Measurements from ENCODE around the gene PAM16.
"Not testable (repeated sequence)": the region's sequence is repeated elsewhere in the genome, so short reads cannot be mapped to it uniquely, and the experiment has no call there.

PAM16 gene

DNA sequence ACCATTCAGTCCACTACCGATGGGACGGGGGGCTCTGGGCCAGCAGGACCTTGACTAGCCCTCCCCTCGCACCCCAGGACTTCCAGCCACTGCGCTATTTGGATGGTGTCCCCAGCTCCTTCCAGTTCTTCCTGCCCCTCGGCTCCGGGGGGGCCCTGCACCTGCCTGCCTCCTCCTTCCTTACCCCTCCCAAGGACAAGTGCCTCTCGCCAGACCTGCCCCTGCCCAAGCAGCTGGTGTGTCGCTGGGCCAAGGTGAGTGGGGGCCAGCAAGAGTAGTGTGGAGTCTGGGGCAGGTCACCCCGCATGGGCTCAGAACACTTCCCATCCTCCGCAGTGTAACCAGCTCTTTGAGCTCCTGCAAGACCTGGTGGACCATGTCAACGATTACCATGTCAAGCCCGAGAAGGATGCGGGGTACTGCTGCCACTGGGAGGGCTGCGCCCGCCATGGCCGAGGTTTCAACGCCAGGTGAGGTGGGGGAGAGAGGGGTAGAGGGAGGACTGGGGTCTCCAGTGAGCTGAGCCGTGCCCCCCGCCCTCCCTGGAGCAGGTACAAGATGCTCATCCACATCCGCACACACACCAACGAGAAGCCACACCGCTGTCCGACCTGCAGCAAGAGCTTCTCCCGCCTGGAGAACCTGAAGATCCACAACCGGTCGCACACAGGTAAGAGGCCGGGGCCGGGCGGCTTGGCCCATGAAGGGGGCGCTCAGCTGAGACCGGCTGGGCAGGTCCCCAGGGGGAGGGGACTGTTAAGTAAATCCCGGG is 16.2 kb downstream of the PAM16 start:
- DNase-seq (ENCODE audit: low spot score) = no peak

GRCh38 chr16:4333714-4334113 is 17.4 kb downstream of the PAM16 start:
- not testable (repeated sequence) for DNase-seq (ENCODE audit: low spot score)

DNA sequence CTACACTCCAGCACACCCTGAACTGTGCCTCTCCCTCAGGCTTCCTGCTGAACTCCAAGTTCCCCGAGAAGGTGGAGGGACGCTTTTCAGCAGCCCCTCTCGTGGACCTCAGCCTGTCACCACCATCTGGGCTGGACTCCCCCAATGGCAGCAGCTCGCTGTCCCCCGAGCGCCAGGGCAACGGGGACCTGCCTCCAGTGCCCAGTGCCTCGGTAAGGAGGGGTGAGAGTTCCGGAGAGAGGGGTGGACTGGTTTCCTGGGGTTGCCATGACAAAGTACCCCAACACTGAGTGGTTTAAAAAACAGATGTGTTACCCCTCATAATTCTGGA is 17.8 kb downstream of the PAM16 start:
- no peak for DNase-seq (ENCODE audit: low spot score)

DNA sequence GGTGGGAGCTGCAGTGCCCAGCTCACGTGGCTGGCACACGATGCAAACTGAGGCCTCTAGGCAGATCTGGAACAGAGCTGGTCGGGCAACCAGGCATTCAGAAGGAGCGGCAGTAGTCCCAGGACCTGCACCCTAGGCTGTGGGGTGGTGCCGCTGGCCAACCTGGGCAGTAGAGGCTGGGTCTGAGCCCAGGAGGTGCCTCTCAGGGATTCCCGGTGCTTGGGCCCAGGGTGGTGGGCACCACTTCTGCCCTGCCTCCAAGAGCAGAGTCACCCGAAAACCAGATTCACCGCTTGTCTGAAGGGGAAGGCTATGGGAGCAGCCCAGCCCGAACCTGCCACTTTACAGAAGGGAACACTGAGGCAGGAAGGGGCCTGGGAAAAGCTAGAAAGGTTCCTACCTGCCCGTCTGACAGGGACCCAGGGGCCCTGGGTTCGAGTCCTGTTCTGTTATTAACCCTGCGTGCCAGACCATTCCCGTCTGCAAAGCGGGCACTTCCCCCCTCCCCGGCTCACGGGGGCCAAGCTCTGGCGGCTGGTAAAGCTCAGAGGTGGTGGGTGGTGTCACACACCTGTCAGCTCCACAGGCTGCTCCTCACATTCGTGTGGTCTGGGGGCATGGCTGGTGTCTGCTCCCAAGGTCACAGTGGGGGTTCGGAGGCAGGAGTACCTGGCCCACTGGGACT is 18.4 kb downstream of the PAM16 start:
- no peak for DNase-seq (ENCODE audit: low spot score)

- no peak for DNase-seq (ENCODE audit: low spot score)
Observed at GRCh38 chr16:4332083-4332482, 19.0 kb downstream of the PAM16 start.

- DNase-seq (ENCODE audit: low spot score) = peak; percentile 95
Observed at GRCh38 chr16:4330277-4330874, 20.7 kb downstream of the PAM16 start.

DNA sequence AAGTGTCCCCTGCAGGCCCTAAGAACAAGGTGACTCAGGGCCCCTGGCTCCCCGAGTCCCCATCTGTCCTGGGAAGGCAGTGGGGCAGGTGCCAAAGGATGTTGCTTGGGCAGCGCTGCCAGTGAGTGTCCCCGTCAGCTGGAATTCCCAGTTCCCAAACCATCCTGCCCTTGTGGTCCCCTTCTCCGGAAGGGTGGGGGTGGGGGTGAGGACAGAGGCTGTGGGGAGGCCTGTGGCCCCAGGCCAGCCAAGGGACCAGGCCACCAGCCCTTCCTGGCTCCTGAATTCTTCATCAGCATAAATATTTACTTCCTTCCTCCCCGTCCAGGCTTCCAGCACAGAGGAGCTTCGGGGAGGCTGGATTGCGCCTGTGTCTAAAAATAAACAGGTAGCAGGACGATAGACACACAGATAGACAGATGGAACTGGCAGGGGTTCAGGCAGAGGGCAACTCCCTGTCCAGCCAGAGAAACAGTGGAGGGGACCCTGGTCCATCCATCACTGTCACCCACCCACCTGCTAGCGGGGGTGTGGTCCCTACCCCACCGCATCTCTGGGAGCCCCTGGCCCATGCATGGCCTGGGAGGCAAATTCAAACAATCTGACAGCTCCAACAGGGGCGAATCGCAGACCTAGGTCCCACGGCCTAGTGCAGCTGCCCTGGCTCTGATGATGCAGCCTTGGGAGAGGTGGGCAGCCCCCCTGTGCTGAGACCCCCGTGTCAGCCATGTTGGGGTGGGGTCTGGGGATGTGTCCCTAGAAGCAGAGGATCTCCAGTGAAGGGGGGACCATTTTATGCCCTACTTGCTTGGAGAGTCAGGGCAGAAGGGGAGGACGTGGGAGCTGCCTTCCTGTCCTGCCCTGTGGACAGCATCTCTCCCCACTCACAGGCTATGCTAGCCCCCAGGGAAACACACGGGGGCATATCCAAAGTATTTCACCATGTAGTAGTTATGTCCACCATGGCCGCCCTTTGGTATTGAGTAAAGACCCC is 22.0 kb downstream of the PAM16 start:
- DNase-seq (ENCODE audit: low spot score) = no peak

DNA sequence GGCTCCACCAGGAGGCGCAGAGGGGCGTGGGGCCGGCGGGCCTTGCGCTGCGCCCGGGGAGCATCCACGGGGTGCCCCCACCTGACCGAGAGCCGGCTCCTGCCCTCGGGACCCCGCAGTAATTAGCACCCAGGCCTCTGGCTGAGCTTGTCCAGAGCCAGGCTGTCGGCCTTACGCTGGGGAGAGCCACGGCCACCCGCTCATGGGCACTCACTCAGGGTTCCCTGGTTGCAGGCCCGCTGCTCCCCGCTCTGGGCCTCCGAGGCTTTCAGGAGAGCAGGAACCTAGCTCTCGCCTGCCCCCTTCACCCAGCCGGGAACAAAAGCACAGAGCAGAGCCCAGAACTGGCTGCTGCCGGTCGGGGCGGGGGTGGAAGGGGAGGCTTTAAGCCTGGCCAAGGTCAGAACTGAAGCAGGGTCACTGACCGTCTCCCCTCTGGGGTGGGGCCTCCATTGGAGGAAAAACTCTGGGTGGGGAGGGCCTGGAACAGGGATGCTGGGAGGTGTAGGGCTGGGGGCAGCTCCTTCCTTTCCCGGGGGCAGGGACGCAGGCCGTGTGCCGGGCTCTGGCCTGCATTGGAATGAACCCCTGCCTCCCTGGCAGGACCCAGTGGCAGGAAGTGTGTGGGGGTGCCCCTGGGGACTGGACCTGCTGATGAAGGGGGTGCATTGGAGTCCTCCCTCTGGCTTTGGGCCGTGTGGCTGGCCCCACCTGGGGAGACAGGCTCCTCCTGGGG is 22.9 kb downstream of the PAM16 start:
- peak; percentile 93 for DNase-seq (ENCODE audit: low spot score)

GRCh38 chr16:4327386-4328045 is 23.6 kb downstream of the PAM16 start:
- no peak for DNase-seq (ENCODE audit: low spot score)

- DNase-seq (ENCODE audit: low spot score) = no peak
Observed at GRCh38 chr16:4325253-4325758, 25.8 kb downstream of the PAM16 start.

- no peak for DNase-seq (ENCODE audit: low spot score)
Observed at GRCh38 chr16:4324492-4325252, 26.4 kb downstream of the PAM16 start.

GRCh38 chr16:4323845-4324488 is 27.2 kb downstream of the PAM16 start:
- no peak for DNase-seq (ENCODE audit: low spot score)

DNA sequence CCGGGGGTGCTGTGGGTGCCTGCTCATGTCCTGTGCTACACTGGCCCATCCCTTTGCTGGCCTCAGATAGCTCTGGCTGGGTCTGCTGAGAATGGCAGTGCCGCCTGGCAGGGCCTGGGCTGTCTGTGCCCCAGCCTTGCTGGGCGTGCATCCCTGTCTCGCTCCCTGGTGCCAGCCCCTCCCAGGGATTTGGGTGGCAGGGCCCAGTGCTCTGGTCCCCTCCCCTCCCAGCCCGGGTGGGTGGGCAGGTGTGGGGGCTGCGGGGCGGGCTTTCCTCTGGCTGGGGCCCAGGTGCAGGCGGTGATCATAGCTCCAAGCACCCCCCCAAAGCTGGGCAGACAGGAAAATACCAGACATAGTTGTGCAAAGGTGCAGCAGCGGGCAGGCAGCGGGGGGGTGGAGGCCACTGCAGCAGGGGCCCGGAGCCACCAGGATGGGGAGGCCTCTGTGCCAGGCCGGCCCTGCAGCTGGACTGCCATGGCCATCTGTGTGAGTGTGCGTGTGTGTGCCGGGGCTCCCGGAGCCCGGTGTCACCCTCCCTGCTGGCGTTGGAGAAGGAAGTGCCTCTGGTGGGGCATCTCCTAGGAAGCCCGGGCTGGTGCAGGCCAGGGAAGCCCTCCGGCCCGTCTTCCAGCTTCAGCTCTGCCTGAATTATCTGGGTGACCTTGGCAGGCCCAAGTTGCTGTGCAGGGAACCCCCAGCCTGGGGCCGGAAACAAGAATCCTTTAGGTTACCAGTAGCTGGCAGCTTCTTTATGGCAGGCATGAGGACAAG is 27.9 kb downstream of the PAM16 start:
- no peak for DNase-seq (ENCODE audit: low spot score)

- no peak for DNase-seq (ENCODE audit: low spot score)
Observed at GRCh38 chr16:4322121-4323052, 28.7 kb downstream of the PAM16 start.

DNA sequence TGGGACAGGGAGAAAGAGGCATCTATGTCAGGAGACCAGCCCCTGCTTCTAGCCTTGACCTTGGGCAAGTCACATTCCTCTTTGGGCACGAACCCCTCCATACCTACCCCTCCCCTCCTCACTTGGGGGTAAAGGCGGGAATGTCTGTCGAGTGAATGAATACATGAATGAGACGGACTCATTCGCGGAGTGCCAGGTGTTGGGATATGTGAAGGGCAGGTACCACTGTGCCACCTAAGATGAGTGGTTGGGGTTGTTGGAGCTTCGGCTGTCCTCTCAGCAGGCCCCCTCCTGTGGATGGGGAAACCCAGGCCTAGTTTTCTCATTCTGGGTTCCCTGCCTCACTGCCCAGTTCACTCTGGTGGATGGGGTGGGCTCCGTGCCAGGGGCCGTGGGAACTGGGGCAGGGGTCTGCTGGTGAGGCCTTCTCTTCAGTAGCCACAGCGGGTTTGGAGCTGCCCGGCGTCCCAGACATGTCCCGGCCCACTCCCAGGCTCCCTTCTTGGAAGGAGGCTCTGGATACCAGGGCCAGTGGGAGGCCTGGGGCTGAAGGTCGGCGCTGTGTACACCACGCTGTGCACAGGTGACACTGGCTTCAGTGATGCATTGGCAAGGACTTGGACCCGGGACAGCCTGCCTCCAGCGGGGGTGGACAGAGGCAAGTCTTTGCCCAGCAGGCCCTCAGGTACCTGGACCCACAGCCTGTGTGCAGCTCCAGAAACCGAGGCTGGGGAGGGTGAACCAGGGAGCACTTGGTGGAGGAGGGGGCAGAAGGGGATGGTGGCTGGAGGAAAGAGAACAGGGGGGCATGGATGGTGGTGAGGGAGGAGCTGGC is 29.6 kb downstream of the PAM16 start:
- no peak for DNase-seq (ENCODE audit: low spot score)

DNA sequence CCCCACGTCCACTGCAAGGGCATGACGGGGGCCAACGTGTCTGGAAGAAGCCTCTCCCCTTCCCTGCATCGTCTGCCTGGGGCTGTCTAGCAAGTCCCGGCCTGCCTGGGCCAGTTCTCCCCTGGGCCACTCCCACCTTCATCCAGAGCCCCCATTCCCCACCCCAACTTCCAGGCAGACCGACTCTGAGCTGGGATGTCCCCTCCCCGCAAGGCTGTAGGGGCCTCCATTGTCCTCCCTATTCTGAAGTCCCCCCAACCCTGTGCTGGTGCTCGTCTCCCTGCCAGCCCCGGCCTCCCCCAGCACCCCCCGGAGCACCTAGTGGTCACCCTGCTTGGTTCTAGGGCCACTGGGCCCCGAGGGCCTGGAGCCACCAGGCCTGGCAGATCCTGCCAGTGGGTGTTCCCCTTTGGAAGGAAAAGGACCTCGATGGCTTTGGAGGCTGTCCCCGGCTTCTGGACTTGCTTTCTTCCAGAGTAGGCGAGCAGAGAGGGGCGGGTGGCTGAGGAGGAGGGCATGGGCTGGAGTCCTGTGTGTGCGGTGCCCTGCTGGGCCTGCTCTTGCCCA is 30.5 kb downstream of the PAM16 start:
- no peak for DNase-seq (ENCODE audit: low spot score)
